ENCODE results near the gene USP34. TPM values are rescaled to one million over a fixed set of nuclear protein-coding genes. Genes with fewer than 3 reads are reported as not detected.

The USP34 gene
- total and polyA plus RNA-seq, 2 of the 4 experiments (the other 2 are of a cell fraction), result 34.7 to 128 TPM

GRCh38 chr2:61371027-61371426, 99.9 kb downstream of the USP34 start:
- Histone ChIP-seq H3K56ac (ENCODE audit: extremely low read depth, insufficient read depth, low read length) (no peak overlapping the region), H2BK120ac (ENCODE audit: low read depth, low read length) (no peak overlapping the region), H3K14ac (replicated peaks; ENCODE audit: low read depth, low read length) (no peak overlapping the region), H3K4me2 (ENCODE audit: low read depth, low read length) (no peak overlapping the region), H3K4ac (ENCODE audit: low read depth, low read length) (no peak overlapping the region), H4K8ac (ENCODE audit: low read depth in 2 of 2, low read length in 2 of 2) (no peak overlapping the region), H3K9ac (ENCODE audit: low read depth, low read length) (no peak overlapping the region), H4K91ac (ENCODE audit: insufficient read depth, low read depth, low read length) (no peak overlapping the region), H3K18ac (ENCODE audit: low read depth, low read length) (no peak overlapping the region), H2AK5ac (ENCODE audit: low read depth, low read length) (no peak overlapping the region), H3K79me1 (ENCODE audit: low read depth in 1 of 2, low read length in 2 of 2) (peaks cover 17 to 39% of the 10 kb centered on the region in 2 experiments), H4K20me1 (ENCODE audit: insufficient read depth, low read length) (peaks cover 5% of the 10 kb centered on the region; the same call in 1 of the 2 replicates), H3K36me3 (ENCODE audit: control insufficient read depth, insufficient read depth, low read length) (peaks cover 28% of the 10 kb centered on the region), H2AFZ (replicated peaks; ENCODE audit: low read length, poor library complexity) (no peak overlapping the region), H3K9me3 (ENCODE audit: control insufficient read depth, insufficient read depth, low read length) (no peaks in the 10 kb centered on the region), H3K4me1 (ENCODE audit: control insufficient read depth, insufficient read depth, low read length) (no peaks in the 10 kb centered on the region; the same call in 1 of the 2 replicates), H2BK15ac (ENCODE audit: low read depth, low read length) (no peak overlapping the region), H4K5ac (ENCODE audit: low read depth, low read length) (no peak overlapping the region), H3K4me3 (ENCODE audit: insufficient read depth, low read depth, low read length) (no peak overlapping the region), H3K9me1 (ENCODE audit: insufficient read depth, low read length) (peaks cover 5% of the 10 kb centered on the region; the same call in 1 of the 2 replicates), H3K23ac (ENCODE audit: low read depth, low read length) (no peak overlapping the region), H3K27ac (ENCODE audit: insufficient read depth, low read length) (no peak overlapping the region), H2BK20ac (ENCODE audit: low read depth, low read length) (no peak overlapping the region), H2AK9ac (replicated peaks; ENCODE audit: low read depth, low read length, poor library complexity) (no peak overlapping the region), H3K27me3 (ENCODE audit: control insufficient read depth, insufficient read depth, low read length) (no peaks in the 10 kb centered on the region), H2BK5ac (ENCODE audit: low read depth, low read length, poor library complexity, severe bottlenecking) (no peak overlapping the region)
- in situ Hi-C loops (cut with MboI; ENCODE audit: low sequenced_read_pairs) (no loop called here), dilution Hi-C loops (cut with HindIII; ENCODE audit: low sequenced_read_pairs, unreplicated experiment) (no loop called here), intact Hi-C loops (cut with micrococcal nuclease) (no loop called here)
- ChIA-PET CTCF (no interaction called here), POLR2A (ENCODE audit: unreplicated experiment) (no interaction called here)
- DNase-seq (peak; percentile 30), ATAC-seq (ENCODE audit: low read depth) (no peak)
- no TSS peak for BruUV-seq (replicated peaks)
- TF ChIP-seq MXI1 (IDR thresholded peaks at IDR 0.05; ENCODE audit: borderline replicate concordance, low read depth, low read length), result no peak
- TF ChIP-seq RFX5 (IDR thresholded peaks at IDR 0.05; ENCODE audit: low read depth, low read length), result no peak
- no peak for TF ChIP-seq BHLHE40 (IDR thresholded peaks at IDR 0.05; ENCODE audit: low read depth, low read length)
- TF ChIP-seq NFE2L2 (IDR thresholded peaks at IDR 0.05; ENCODE audit: low read depth, low read length), result no peak
- TF ChIP-seq USF2 (IDR thresholded peaks at IDR 0.05; ENCODE audit: low read depth, low read length), result no peak
- TF ChIP-seq SMC3 (IDR thresholded peaks at IDR 0.05; ENCODE audit: low read depth, low read length), result no peak
- no peak for TF ChIP-seq RCOR1 (IDR thresholded peaks at IDR 0.05; ENCODE audit: insufficient replicate concordance, low read length)
- TF ChIP-seq MAZ (IDR thresholded peaks at IDR 0.05; ENCODE audit: borderline replicate concordance, low read depth, low read length), result no peak
- no peak for TF ChIP-seq POLR2A (IDR thresholded peaks at IDR 0.05; ENCODE audit: low read depth, low read length)
- TF ChIP-seq MAFK (IDR thresholded peaks at IDR 0.05; ENCODE audit: low read depth, low read length), result no peak
- no peak for TF ChIP-seq ELK1 (IDR thresholded peaks at IDR 0.05; ENCODE audit: borderline replicate concordance, low read depth, low read length)
- no peak for TF ChIP-seq FOS (IDR thresholded peaks at IDR 0.05; ENCODE audit: low read depth, low read length)
- TF ChIP-seq CEBPB (IDR thresholded peaks at IDR 0.05; ENCODE audit: low read depth, low read length), result no peak
- no peak for TF ChIP-seq RAD21 (IDR thresholded peaks at IDR 0.05; ENCODE audit: low read length)

Data from IMR-90 (cell line).